ENCODE measurements around the gene MPZL3. TPM values are rescaled to one million over a fixed set of nuclear protein-coding genes. Genes with fewer than 3 reads are reported as not detected.
A peak's percentile ranks its signal among the peaks of the same experiment; 100 is the strongest.

MPZL3 gene
- total and polyA plus RNA-seq, 7 donors, result 0.16 to 6.2 (median 0.55) TPM

DNA sequence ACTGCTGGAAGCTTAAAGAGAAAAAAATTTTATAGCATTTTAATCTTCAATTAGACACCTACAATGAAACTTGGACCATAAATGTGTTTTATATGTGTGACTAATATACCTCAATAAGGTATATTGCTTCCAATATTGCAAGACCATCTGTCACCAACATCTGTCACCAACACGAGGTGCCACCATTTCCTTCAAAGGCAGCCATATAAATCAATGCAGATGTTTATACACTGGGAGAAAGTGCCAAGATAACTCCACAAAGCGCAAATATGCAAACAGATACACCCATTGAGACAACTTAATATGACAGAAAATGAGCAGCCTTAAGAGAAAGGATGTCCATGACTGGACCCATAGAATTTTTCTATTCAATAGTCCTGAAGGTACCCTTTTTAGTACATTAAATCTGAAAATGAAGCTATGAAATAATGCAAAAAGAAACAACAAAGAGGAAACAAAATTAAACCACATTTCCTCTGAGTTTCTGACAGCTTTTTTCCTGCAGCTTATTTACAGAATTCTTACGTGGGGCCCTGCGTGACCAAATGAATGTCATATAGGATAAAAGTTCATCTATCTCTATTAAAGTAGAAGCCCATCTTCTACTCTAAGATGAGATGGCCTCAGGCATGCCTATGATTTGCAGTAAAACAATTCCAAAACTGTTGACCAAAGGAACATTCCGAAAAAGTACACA, 12.5 kb downstream of the MPZL3 start:
- WGBS, 2 donors, result 44 to 46% methylated on average over 5 of the region's 5 CpGs
- H3K27ac ChIP-seq, result peak overlapping the region in 1 of 4 donors; percentile 21

DNA sequence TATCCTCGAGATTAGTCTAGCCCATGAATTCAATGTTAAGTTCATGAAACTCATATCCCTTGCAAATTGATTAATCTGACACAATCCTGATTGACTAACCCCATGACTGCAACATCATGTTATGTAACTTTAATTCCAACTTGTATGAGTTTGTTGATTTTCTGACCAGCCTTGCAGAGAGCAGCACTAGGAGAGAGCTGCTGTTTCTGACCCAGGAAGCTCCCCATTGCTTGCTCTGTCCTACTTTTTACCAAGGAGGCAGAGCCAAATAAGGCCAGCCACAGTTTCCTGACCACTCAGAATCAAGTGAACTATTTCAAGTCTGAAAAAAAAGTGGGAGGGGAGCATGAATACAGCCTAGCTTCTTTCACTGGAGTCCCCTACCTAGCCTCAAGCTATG, 13.2 kb downstream of the MPZL3 start:
- intact Hi-C loops (cut with DNase I), result no loop called here
- 89 to 90% methylated on average over 1 of the region's 1 CpG for WGBS, 2 donors

More for the DNA sequence above, 12.5 kb downstream of the MPZL3 start:
- Histone ChIP-seq H3K27me3 (peaks cover 0 to 7% (median 0%) of the 10 kb centered on the region in 3 donors), H3K4me1 (no peaks in the 10 kb centered on the region), H3K9me3 (no peaks in the 10 kb centered on the region), H3K4me3 (no peak overlapping the region), H3K36me3 (no peaks in the 10 kb centered on the region)
- no peak for TF ChIP-seq POLR2A (IDR thresholded peaks at IDR 0.05)
- TF ChIP-seq, protein P1, sequence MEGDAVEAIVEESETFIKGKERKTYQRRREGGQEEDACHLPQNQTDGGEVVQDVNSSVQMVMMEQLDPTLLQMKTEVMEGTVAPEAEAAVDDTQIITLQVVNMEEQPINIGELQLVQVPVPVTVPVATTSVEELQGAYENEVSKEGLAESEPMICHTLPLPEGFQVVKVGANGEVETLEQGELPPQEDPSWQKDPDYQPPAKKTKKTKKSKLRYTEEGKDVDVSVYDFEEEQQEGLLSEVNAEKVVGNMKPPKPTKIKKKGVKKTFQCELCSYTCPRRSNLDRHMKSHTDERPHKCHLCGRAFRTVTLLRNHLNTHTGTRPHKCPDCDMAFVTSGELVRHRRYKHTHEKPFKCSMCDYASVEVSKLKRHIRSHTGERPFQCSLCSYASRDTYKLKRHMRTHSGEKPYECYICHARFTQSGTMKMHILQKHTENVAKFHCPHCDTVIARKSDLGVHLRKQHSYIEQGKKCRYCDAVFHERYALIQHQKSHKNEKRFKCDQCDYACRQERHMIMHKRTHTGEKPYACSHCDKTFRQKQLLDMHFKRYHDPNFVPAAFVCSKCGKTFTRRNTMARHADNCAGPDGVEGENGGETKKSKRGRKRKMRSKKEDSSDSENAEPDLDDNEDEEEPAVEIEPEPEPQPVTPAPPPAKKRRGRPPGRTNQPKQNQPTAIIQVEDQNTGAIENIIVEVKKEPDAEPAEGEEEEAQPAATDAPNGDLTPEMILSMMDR (IDR thresholded peaks at IDR 0.05), result no peak
- no peak for TF ChIP-seq POLR2AphosphoS5 (IDR thresholded peaks at IDR 0.05)
- no peak for TF ChIP-seq EP300 (IDR thresholded peaks at IDR 0.05)
- no peak for DNase-seq
- intact Hi-C loops (cut with DNase I), result no loop called here

DNA sequence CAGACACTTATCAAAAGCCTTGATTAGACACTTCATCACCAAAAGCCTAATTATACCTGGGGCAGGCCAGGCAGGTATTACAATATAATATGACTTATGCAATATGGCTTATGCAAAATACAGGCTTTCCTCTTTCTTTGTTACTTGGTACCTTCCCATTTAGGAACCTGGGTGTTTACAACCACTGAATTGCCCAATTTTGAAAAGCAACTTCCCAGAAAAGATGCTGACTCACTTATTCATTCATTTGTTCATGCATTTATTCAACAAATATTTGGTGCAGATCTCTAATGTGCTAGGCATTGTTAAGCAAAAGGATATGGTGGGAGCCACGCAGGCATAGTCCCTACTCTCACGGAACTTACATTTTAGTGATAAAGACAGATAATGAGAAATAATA, 13.7 kb downstream of the MPZL3 start:
- TF ChIP-seq POLR2AphosphoS5 (IDR thresholded peaks at IDR 0.05), result no peak
- TF ChIP-seq EP300 (IDR thresholded peaks at IDR 0.05), result no peak
- no peak for TF ChIP-seq POLR2A (IDR thresholded peaks at IDR 0.05)
- TF ChIP-seq, protein P1 (IDR thresholded peaks at IDR 0.05), result no peak
- DNase-seq, result no peak
- Histone ChIP-seq H3K4me1 (no peaks in the 10 kb centered on the region), H3K36me3 (no peaks in the 10 kb centered on the region), H3K27ac (no peak overlapping the region), H3K9me3 (no peaks in the 10 kb centered on the region), H3K4me3 (no peak overlapping the region), H3K27me3 (peaks cover 0 to under 1% (median 0%) of the 10 kb centered on the region in 3 donors)
- 95 to 96% methylated on average over 2 of the region's 2 CpGs for WGBS, 2 donors
- intact Hi-C loops (cut with DNase I), result no loop called here

More for the DNA sequence above, 13.2 kb downstream of the MPZL3 start:
- no peak for DNase-seq
- TF ChIP-seq POLR2AphosphoS5 (IDR thresholded peaks at IDR 0.05) (no peak), POLR2A (IDR thresholded peaks at IDR 0.05) (no peak), EP300 (IDR thresholded peaks at IDR 0.05) (no peak)
- TF ChIP-seq, protein P1 (IDR thresholded peaks at IDR 0.05), result no peak
- no peak overlapping the region for H3K4me3 ChIP-seq
- H3K4me1 ChIP-seq, result no peaks in the 10 kb centered on the region
- H3K9me3 ChIP-seq, result no peaks in the 10 kb centered on the region
- H3K36me3 ChIP-seq, result no peaks in the 10 kb centered on the region
- H3K27me3 ChIP-seq, result peaks cover 0 to 6% (median 0%) of the 10 kb centered on the region in 3 donors
- no peak overlapping the region for H3K27ac ChIP-seq

DNA sequence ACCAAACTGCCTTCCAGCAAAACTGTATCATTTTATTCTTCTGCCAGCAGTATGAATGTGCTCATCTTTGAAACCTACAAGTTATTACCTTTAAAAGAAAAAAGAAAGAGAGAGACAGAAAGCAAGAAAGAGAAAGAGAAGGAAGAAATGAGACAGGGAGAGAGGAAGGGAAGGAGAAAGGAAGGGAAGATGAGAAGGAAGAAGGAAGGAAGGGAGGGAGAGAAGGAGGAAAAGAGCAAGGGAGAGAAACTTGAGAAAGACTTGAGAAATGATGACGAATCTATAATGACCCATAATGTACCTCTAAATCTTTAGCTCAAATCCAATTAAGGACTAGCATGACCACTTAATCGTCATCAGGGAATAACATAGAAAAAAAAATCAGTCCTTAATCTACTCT, 16.0 kb downstream of the MPZL3 start:
- Histone ChIP-seq H3K27me3 (no peaks in the 10 kb centered on the region), H3K4me1 (no peaks in the 10 kb centered on the region), H3K36me3 (no peaks in the 10 kb centered on the region), H3K27ac (no peak overlapping the region), H3K9me3 (no peaks in the 10 kb centered on the region), H3K4me3 (no peak overlapping the region)
- intact Hi-C loops (cut with DNase I), result no loop called here
- WGBS, 2 donors, result 83 to 90% methylated on average over 2 of the region's 2 CpGs
- TF ChIP-seq, protein P1 (IDR thresholded peaks at IDR 0.05), result no peak
- TF ChIP-seq EP300 (IDR thresholded peaks at IDR 0.05) (no peak), POLR2A (IDR thresholded peaks at IDR 0.05) (no peak), POLR2AphosphoS5 (IDR thresholded peaks at IDR 0.05) (no peak)
- no peak for DNase-seq
